Fibroblast of pulmonary artery (primary cell): ENCODE data around the gene RCBTB2.
A peak's percentile ranks its signal among the peaks of the same experiment; 100 is the strongest.

ENCODE experiments used
- DNase-seq: peaks from one replicate; pipeline ENCODE4 v3.0.0-alpha.2; 2010; ENCODE audit warnings: low read depth
- H3K4me3 ChIP-seq: replicated peaks from 2 replicates; pipeline ENCODE4 v1.5.1; 2011; ENCODE audit warnings: low read depth, mild to moderate bottlenecking, control low read depth, low read length, moderate library complexity
- CTCF ChIP-seq: IDR thresholded peaks from 2 replicates; pipeline ENCODE4 v1.5.1; 2011; ENCODE audit warnings: mild to moderate bottlenecking, control low read depth, low read length, inconsistent platforms; ENCODE audit errors: missing control alignments

Gene RCBTB2

GRCh38 chr13:48505012-48505411 lies 27.9 kb downstream of the RCBTB2 start:
- no peak overlapping the region for H3K4me3 ChIP-seq
- DNase-seq: no peak
- no peak for TF ChIP-seq CTCF

DNA sequence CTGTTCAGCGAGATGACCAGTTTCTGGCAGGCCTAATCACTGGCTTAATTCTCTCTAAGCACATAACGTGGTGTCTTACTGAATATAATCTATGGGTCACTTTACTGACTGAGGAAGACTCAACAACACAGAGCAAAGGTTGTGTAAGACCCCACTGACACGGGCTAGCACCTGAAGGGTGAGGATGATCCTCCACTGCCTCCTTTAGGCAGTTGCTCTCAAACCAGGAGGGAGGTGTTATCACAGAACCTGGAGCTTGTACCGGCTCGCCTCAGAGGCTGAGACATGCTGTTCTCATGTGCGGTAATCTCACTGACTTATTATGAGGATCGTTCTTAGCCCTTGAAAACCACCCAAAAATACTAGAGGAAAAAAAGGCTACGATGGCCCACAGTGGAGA lies 28.3 kb downstream of the RCBTB2 start:
- no peak overlapping the region for H3K4me3 ChIP-seq
- no peak for TF ChIP-seq CTCF
- DNase-seq: no peak

DNA sequence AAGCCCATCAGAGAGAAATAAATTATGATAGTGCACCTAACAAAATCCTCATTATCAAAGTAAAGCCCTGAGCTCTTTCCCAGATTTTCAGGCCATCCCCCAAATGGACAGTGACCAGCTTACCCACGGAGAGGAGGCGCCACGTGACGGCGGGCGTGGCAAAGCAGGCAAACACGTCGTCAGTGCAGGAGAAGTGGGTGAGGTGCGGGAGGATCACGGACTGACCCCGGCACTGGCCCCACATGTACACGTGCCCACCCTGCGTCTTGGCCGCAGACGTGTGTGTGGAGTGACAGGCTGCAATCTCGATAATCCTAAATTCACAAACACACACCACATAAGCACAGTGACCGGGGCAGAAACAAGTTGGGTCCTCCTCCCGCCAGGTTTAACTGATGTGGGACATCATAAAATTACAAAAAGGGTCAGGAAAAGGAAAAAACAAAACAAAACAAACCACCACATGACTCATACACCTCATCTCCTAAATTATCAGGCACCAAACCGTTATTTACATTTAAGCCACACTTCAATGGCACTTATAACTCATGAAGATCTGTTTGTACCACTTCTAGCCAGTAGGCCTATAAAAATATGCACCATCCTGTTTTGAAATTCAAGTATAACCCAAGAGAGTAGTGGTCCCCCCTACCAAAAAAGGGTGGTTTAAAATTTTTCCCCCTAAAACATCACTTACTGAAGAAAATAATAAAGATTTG lies 30.1 kb downstream of the RCBTB2 start:
- DNase-seq: no peak
- TF ChIP-seq CTCF: no peak
- H3K4me3 ChIP-seq: no peak overlapping the region

DNA sequence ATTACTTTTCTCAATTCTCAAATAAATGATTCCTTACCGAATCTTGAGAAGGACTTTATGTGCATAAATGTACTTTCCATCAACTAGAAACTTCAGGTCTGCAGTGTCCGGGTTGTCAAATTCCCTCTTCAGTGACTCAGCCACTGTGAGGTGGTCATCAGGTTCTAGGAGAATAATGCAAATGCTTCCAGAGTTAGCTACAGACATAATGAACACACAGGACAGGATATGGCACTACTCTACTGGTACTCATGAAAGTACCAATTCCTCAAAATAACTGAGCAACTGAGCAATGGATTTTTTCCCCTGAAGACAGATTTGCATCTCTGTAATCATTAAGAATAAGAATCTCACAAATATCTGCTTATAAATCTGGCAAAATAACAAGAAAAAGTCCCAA lies 31.2 kb downstream of the RCBTB2 start:
- TF ChIP-seq CTCF: no peak
- no peak overlapping the region for H3K4me3 ChIP-seq
- DNase-seq: no peak

- no peak for TF ChIP-seq CTCF
- DNase-seq: peak; percentile 91
- no peak overlapping the region for H3K4me3 ChIP-seq
Measured at GRCh38 chr13:48500652-48501197, 32.2 kb downstream of the RCBTB2 start.

DNA sequence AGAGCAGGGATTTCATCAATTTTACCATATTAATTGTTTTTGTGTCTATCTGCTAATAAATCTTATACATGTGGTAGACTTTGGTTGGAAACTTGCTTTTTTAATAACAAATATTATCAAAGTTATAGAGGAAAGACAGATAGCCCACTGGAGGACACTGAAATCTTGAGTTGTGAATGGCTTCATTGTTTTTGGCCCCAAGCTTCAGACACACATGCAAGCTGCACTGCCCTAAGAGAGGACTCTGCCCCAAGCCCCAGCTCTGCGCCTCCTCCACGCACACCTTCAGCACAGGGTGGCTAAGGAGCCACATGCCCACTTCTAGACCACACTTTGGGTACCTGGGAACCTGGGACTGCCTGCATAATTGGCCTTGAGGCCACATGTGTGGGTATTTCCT lies 35.2 kb downstream of the RCBTB2 start:
- no peak overlapping the region for H3K4me3 ChIP-seq
- no peak for DNase-seq
- TF ChIP-seq CTCF: no peak
